Gastroesophageal sphincter (tissue), 4 donors: Measurements from ENCODE around the gene PELO. TPM values are rescaled to one million over a fixed set of nuclear protein-coding genes. Genes with fewer than 3 reads are reported as not detected.

ENCODE experiments used
- ATAC-seq: fragments of 150-250 bp; one replicate; pipeline ENCODE4 v1.9.1; 2016; ENCODE audit warnings: mild to moderate bottlenecking, moderate library complexity
- H3K27ac ChIP-seq, 4 donors: fragments of 200-600 bp; sonication (generic) in 3 of 4; 1 replicate in 3 of 4; 2 replicates in 1 of 4; pipeline ENCODE4 v1.5.1; 2016 to 2019
- H3K27me3 ChIP-seq: fragments of 200-600 bp; sonication (generic); one replicate; pipeline ENCODE4 v1.5.1; 2019
- H3K36me3 ChIP-seq, 2 donors: fragments of 200-600 bp; sonication (generic); one replicate each; pipeline ENCODE4 v1.5.1; 2019; ENCODE audit warnings: control low read depth in 1 of 2
- H3K4me1 ChIP-seq, 3 donors: fragments of 200-600 bp; sonication (generic); 1 replicate in 2 of 3; 2 replicates in 1 of 3; pipeline ENCODE4 v1.5.1; 2016 to 2019; ENCODE audit warnings: control low read depth in 2 of 3
- H3K4me3 ChIP-seq, 2 donors: fragments of 200-600 bp; sonication (generic); one replicate each; pipeline ENCODE4 v1.5.1; 2019; ENCODE audit warnings: mild to moderate bottlenecking in 1 of 2, moderate library complexity in 1 of 2
- H3K9me3 ChIP-seq, 3 donors: fragments of 200-600 bp; sonication (generic); one replicate each; pipeline ENCODE4 v1.5.1; 2017 to 2019; ENCODE audit warnings: control low read depth in 2 of 3
- EP300 ChIP-seq: sonication (generic); formaldehyde crosslinking; IDR thresholded peaks from one replicate; pipeline ENCODE4 v1.6.1; 2017; ENCODE audit warnings: antibody characterized with exemption, mild to moderate bottlenecking
- POLR2A ChIP-seq, 2 donors: fragments of 450-650 bp; IDR thresholded peaks; one replicate each; pipeline ENCODE4 v1.6.1; 2017; ENCODE audit warnings: antibody characterized with exemption in 2 of 2, mild to moderate bottlenecking in 2 of 2, moderate library complexity in 1 of 2
- POLR2AphosphoS5 ChIP-seq: sonication (generic); formaldehyde crosslinking; IDR thresholded peaks from one replicate; pipeline ENCODE4 v1.6.1; 2017; ENCODE audit warnings: antibody characterized with exemption
- WGBS, 2 donors: methylation state at CpG; one replicate each; pipeline ENCODE4 v1.1.5; 2018; ENCODE audit warnings: low coverage in 1 of 2; 5-methylcytosine and 5-hydroxymethylcytosine counted together
- total RNA-seq, 4 donors: library from RNA; depleted of rRNA; stranded (reverse); fragments of >200 nt; gene quantifications; one replicate each; pipeline ENCODE4 v1.1.0, GENCODE V29; 2016
- TF ChIP-seq, protein P1 (sequence below), 4 experiments: fragments of 200-600 bp in 2 of 4; fragments of 450-650 bp in 2 of 4; sonication (generic) in 1 of 4; IDR thresholded peaks; one replicate each; pipeline ENCODE4 v1.5.1; 2017 to 2019; ENCODE audit warnings: antibody characterized with exemption in 4 of 4, mild to moderate bottlenecking in 2 of 4, moderate library complexity in 2 of 4

The PELO gene
- total RNA-seq, 4 donors from 2014 or later, result 49.4 to 78.0 (median 59.0) TPM

DNA sequence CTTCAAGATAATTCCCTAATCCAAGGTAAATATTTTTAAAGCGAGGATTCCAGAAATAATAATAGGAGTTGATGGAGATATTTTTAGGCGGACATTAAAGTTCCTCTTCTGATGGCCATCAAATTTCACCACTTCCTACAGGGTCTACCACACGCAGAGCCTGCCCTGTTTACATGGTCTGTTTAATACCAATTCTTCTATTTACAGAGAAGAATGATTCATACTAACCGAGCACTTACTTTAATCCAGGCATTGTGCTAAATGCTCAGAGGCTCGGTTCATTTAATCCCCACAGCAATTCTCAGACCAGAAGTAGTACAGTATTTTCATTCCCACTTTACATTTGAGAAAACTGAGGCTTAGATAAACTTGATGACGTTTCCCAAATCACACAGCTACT lies 3.0 kb upstream of the PELO start:
- peaks cover 0 to 11% (median 0%) of the 10 kb centered on the region in 3 donors for H3K4me1 ChIP-seq
- no peaks in the 10 kb centered on the region for H3K36me3 ChIP-seq
- TF ChIP-seq POLR2AphosphoS5 (no peak), POLR2A (IDR thresholded peaks at IDR 0.05) (no peak), EP300 (no peak)
- TF ChIP-seq, protein P1, sequence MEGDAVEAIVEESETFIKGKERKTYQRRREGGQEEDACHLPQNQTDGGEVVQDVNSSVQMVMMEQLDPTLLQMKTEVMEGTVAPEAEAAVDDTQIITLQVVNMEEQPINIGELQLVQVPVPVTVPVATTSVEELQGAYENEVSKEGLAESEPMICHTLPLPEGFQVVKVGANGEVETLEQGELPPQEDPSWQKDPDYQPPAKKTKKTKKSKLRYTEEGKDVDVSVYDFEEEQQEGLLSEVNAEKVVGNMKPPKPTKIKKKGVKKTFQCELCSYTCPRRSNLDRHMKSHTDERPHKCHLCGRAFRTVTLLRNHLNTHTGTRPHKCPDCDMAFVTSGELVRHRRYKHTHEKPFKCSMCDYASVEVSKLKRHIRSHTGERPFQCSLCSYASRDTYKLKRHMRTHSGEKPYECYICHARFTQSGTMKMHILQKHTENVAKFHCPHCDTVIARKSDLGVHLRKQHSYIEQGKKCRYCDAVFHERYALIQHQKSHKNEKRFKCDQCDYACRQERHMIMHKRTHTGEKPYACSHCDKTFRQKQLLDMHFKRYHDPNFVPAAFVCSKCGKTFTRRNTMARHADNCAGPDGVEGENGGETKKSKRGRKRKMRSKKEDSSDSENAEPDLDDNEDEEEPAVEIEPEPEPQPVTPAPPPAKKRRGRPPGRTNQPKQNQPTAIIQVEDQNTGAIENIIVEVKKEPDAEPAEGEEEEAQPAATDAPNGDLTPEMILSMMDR (IDR thresholded peaks at IDR 0.05), result no peak
- WGBS, 2 donors, result 52 to 60% methylated on average over 6 of the region's 6 CpGs
- no peak overlapping the region for H3K27ac ChIP-seq
- no peak for ATAC-seq
- no peaks in the 10 kb centered on the region for H3K27me3 ChIP-seq
- no peak overlapping the region for H3K4me3 ChIP-seq
- H3K9me3 ChIP-seq, result no peaks in the 10 kb centered on the region

DNA sequence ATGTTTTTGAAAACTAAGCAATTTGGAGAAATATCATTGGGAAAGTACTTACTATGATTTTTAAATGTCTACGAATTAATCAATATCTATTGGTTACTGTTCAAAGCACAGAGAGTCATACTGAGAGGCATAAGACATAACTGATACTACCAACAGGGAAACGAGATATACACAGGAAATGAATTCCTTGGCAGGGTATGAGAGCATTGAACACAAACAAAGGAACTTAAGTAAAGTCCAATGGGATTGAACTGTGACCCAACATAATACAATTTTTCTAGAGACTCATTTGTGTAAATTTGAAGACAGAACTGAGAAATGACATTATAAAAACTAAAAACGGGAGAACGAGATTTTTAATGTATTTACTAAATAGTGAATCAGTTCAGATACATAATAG lies 1.3 kb upstream of the PELO start:
- no peak for ATAC-seq
- WGBS, 2 donors, result 18 to 23% methylated on average over 4 of the region's 4 CpGs
- Histone ChIP-seq H3K27me3 (no peaks in the 10 kb centered on the region), H3K4me3 (no peak overlapping the region), H3K36me3 (no peaks in the 10 kb centered on the region), H3K27ac (peak overlapping the region; percentile 78 to 96 (median 93)), H3K9me3 (no peaks in the 10 kb centered on the region), H3K4me1 (peaks cover 0 to 17% (median 0%) of the 10 kb centered on the region in 3 donors)
- TF ChIP-seq POLR2A (IDR thresholded peaks at IDR 0.05) (no peak), EP300 (no peak), POLR2AphosphoS5 (no peak)
- TF ChIP-seq, protein P1 (IDR thresholded peaks at IDR 0.05), result no peak

DNA sequence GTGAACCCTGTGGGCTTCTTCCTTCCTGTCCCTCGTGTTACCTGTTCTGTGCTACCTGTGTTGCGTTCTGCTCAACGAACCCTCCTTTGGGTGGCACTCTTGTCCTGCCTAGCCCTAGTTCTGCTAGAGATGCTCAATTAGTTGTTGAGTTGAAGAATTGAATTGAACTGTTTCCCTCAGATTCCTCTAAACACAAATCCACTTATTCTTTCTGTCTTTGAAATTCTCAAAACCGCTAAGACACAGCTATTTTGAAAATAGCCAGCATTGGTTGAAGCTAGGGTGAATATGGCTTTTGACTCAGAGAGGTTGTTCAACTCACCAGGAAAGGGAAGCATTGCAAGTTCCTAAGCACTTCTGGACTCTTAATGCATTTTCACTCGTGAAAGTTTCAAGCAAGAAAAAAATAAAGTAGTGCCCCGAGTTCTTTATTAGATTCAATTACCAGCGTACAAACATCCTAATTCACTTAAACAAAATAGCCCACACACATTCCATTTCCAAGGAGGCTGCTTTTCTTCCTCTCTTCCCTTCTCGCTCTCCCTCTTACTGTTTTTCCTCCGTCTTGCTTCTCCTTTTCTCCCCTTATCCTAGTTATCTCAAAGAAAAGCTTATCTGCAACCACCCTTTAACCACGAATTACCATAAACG lies 642 bp upstream of the PELO start:
- no peak for ATAC-seq
- H3K9me3 ChIP-seq, result no peaks in the 10 kb centered on the region
- no peaks in the 10 kb centered on the region for H3K27me3 ChIP-seq
- no peaks in the 10 kb centered on the region for H3K36me3 ChIP-seq
- WGBS, 2 donors, result 4 to 12% methylated on average over 10 to 11 of the region's 11 CpGs
- H3K4me1 ChIP-seq, result peaks cover 0 to 19% (median 0%) of the 10 kb centered on the region in 3 donors
- TF ChIP-seq, protein P1 (IDR thresholded peaks at IDR 0.05), result peak in 3 of 4 experiments; percentile 13 to 68 (median 37)
- TF ChIP-seq POLR2AphosphoS5, result no peak
- H3K4me3 ChIP-seq, result peak overlapping the region; percentile 64 to 77
- peak overlapping the region; percentile 78 to 96 (median 93) for H3K27ac ChIP-seq

DNA sequence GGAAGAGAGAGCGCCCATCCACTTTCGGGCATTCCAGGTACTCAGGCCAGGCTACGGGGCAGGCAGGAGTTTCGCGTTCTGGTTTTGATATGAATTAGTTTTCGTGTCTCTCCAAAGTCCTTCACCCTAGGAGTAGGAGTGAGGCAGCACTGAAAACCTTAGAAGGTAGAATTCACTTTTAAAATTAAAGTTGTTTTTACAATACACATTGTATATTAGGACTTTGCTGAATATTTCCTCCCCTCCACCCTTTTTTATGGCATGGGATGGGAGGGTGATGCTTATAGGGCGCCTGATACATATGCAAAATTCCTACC lies 747 bp downstream of the PELO start:
- no peak for TF ChIP-seq EP300
- TF ChIP-seq POLR2A (IDR thresholded peaks at IDR 0.05), result no peak
- TF ChIP-seq, protein P1 (IDR thresholded peaks at IDR 0.05), result no peak
- no peak for TF ChIP-seq POLR2AphosphoS5
- no peaks in the 10 kb centered on the region for H3K9me3 ChIP-seq
- peak overlapping the region; percentile 64 to 77 for H3K4me3 ChIP-seq
- H3K27me3 ChIP-seq, result no peaks in the 10 kb centered on the region
- peak overlapping the region; percentile 78 to 96 (median 93) for H3K27ac ChIP-seq
- WGBS, 2 donors, result 2 to 4% methylated on average over 3 to 4 of the region's 7 CpGs
- H3K36me3 ChIP-seq, result no peaks in the 10 kb centered on the region
- H3K4me1 ChIP-seq, result peaks cover 0 to 31% (median 2%) of the 10 kb centered on the region in 3 donors
- ATAC-seq, result no peak

DNA sequence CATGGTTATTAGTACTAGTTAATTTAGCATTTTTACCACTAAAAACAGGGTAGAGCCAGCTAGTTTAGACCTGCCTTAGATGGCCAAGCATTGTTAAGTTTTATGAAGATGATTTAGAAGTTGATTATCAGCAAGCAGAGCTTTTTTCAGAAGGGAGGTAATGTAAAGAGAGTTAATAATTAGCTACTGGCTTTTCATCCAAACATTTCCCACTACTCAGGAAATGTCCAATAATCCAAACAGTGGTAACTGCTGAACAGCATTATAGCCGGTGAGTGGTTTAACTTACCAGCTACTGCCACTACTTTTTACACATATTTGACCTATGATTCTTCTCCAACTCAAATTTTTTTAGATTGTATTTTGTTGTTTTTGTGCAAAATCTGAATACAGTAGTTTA lies 1.7 kb downstream of the PELO start:
- no peak for ATAC-seq
- Histone ChIP-seq H3K36me3 (no peaks in the 10 kb centered on the region), H3K27me3 (no peaks in the 10 kb centered on the region), H3K27ac (peak overlapping the region; percentile 78 to 96 (median 93)), H3K9me3 (no peaks in the 10 kb centered on the region), H3K4me3 (peak overlapping the region; percentile 64 to 77), H3K4me1 (peaks cover 0 to 40% (median 2%) of the 10 kb centered on the region in 3 donors)
- 17 to 33% methylated on average over 1 of the region's 1 CpG for WGBS, 2 donors
- TF ChIP-seq EP300 (no peak), POLR2AphosphoS5 (no peak)
